ENCODE data around the gene DUSP22. TPM values are rescaled to one million over a fixed set of nuclear protein-coding genes. Genes with fewer than 3 reads are reported as not detected.

DUSP22 gene
- total RNA-seq, 1 experiment from 2014 or later = 25.0 TPM

- WGBS (ENCODE audit: extremely low coverage, insufficient read length, low lambda C conversion rate) = no CpG with 5 or more reads among the region's 21 CpGs
- peaks cover 18 to 49% (median 22%) of the 10 kb centered on the region in 3 experiments for H3K36me3 Mint-ChIP-seq (ENCODE audit: insufficient read depth in 1 of 3, low read depth in 3 of 3)
- no peak overlapping the region for H3K23ac ChIP-seq (ENCODE audit: insufficient read length, low read depth, low read length)
- no peak overlapping the region for H4K5ac ChIP-seq (ENCODE audit: insufficient read length, low read depth, low read length)
- no peaks in the 10 kb centered on the region for H3K79me2 ChIP-seq (ENCODE audit: insufficient read depth, low read length)
- no peak overlapping the region for H3K4me2 ChIP-seq (ENCODE audit: insufficient read depth, insufficient read length, low read length)
- no peak overlapping the region for H2AFZ ChIP-seq (ENCODE audit: low read length)
- H4K20me1 ChIP-seq (ENCODE audit: control insufficient read depth, insufficient read depth, insufficient read length) = no peaks in the 10 kb centered on the region
- H3K9ac ChIP-seq (ENCODE audit: extremely low read depth, insufficient read length, low read length) = no peak overlapping the region
- H4K91ac ChIP-seq (ENCODE audit: insufficient read length, low read depth, low read length) = no peak overlapping the region
- no peak overlapping the region for H3K56ac ChIP-seq (ENCODE audit: insufficient read length, low read depth, low read length)
- H3K27ac Mint-ChIP-seq = no peak overlapping the region
- H3K23me2 ChIP-seq (ENCODE audit: insufficient read length, low read depth, low read length, poor library complexity, severe bottlenecking) = no peaks in the 10 kb centered on the region
- H3K9me3 ChIP-seq (ENCODE audit: control insufficient read depth, low read depth, low read length) = peaks cover 80% of the 10 kb centered on the region
- no peak overlapping the region for H2AK5ac ChIP-seq (ENCODE audit: insufficient read length, low read length)
- H3K14ac ChIP-seq (ENCODE audit: insufficient read depth, low read length) = no peak overlapping the region
- H2BK5ac ChIP-seq (ENCODE audit: insufficient read length, low read length) = no peak overlapping the region
- H3K4me1 Mint-ChIP-seq = peaks cover 8 to 10% of the 10 kb centered on the region in 2 experiments; a peak in 3 of 4 replicates
- H3K9me3 Mint-ChIP-seq = peaks cover 93 to 98% of the 10 kb centered on the region in 2 experiments
- H3T11ph ChIP-seq (ENCODE audit: low read length) = no peak overlapping the region
- H3K27me3 Mint-ChIP-seq (ENCODE audit: low read depth) = peaks cover 4% of the 10 kb centered on the region
- no peak overlapping the region for H3K4ac ChIP-seq (ENCODE audit: low read depth, low read length)
- no peaks in the 10 kb centered on the region for H3K79me1 ChIP-seq (ENCODE audit: insufficient read depth, low read depth, low read length, poor library complexity, severe bottlenecking)
- no peak for TF ChIP-seq CTCF (conservative IDR thresholded peaks at IDR 0.05)
- H3K4me3 Mint-ChIP-seq = no peak overlapping the region
- H2BK120ac ChIP-seq (ENCODE audit: low read depth, low read length, poor library complexity, severe bottlenecking) = no peak overlapping the region
- no peak overlapping the region for H2BK20ac ChIP-seq (ENCODE audit: low read depth, low read length, poor library complexity, severe bottlenecking)
- H3K4me1 ChIP-seq (ENCODE audit: insufficient read depth, low read length) = no peaks in the 10 kb centered on the region
- H3K18ac ChIP-seq (ENCODE audit: insufficient read length, low read depth, low read length) = no peak overlapping the region
- no peaks in the 10 kb centered on the region for H3K27me3 ChIP-seq (ENCODE audit: insufficient read depth, low read length)
- H3K27ac ChIP-seq (ENCODE audit: insufficient read length, low read depth, low read length) = no peak overlapping the region
- no peak overlapping the region for H4K8ac ChIP-seq (replicated peaks; ENCODE audit: insufficient read length, low read depth, low read length)
- no peak overlapping the region for H2BK15ac ChIP-seq (ENCODE audit: low read depth, low read length)
- no peak overlapping the region for H2BK12ac ChIP-seq (ENCODE audit: insufficient read length, low read depth, low read length)
- DNase-seq = no peak
Measured at GRCh38 chr6:348860-349396, 56.6 kb downstream of the DUSP22 start.

Measured in H9 (cell line).